ENCODE measurements around the gene SLC46A2. TPM values are rescaled to one million over a fixed set of nuclear protein-coding genes. Genes with fewer than 3 reads are reported as not detected.

SLC46A2 gene
- total and polyA plus RNA-seq, 2 of the 13 experiments (the other 11 are each of a cell fraction or from before 2014, with no cell fraction given): not detected

DNA sequence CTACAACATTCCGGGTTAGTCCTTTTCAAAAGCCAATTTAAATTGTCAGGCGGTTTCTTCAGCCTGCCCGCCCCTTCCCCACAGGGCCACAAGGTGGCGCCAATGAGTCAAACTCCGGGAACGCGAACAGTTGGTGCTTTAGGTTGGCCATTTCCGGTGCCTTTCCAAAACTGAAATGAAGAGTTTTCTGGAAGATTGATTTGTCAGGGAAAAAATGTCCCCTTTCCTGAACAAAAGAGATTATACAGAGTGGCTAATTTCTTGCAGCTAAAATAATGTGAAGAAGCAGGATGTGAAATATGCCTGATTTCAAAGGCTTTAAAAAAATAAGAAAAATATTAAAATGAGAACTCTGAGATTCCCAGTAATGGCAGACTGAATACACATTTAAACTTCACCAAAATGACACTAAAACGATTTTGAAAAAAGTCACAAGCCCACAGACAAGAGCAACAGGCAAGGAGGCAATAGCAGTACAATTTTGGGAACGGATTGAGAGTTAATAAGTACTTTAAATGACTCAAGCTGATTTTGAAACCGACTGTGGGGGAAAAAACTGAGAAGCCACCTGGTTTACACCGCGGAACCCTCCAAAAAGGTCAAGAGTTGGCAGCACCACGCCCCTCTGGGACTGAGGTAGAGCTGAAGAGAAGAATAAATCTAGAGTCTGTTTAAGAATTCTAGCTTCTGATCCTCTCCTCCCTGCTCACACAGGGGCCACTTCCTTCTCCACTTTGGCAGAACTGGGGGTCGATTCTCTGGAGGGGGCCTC is 45.7 kb downstream of the SLC46A2 start (continued):
- TF ChIP-seq, protein P1, sequence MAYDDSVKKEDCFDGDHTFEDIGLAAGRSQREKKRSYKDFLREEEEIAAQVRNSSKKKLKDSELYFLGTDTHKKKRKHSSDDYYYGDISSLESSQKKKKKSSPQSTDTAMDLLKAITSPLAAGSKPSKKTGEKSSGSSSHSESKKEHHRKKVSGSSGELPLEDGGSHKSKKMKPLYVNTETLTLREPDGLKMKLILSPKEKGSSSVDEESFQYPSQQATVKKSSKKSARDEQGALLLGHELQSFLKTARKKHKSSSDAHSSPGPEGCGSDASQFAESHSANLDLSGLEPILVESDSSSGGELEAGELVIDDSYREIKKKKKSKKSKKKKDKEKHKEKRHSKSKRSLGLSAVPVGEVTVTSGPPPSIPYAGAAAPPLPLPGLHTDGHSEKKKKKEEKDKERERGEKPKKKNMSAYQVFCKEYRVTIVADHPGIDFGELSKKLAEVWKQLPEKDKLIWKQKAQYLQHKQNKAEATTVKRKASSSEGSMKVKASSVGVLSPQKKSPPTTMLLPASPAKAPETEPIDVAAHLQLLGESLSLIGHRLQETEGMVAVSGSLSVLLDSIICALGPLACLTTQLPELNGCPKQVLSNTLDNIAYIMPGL (CRISPR knock-in tag; IDR thresholded peaks at IDR 0.05; ENCODE audit: borderline replicate concordance in 1 of 2, low read depth in 1 of 2): peak in 1 of 2 experiments; percentile 65; a peak in 2 of 4 replicates
- TF ChIP-seq SP1 (IDR thresholded peaks at IDR 0.05): no peak
- TF ChIP-seq SP1 (CRISPR knock-in tag; IDR thresholded peaks at IDR 0.05): no peak
- TF ChIP-seq KLF11 (CRISPR knock-in tag; IDR thresholded peaks at IDR 0.05): no peak
- TF ChIP-seq SUZ12 (IDR thresholded peaks at IDR 0.05; ENCODE audit: low read depth, low read length): no peak
- no peak for TF ChIP-seq POLR2AphosphoS2 (IDR thresholded peaks at IDR 0.05; ENCODE audit: low read depth, low read length)
- TF ChIP-seq ELF1 (CRISPR knock-in tag; IDR thresholded peaks at IDR 0.05): peak; percentile 44; the same call in 1 of the 2 replicates
- TF ChIP-seq ZMYM4 (CRISPR knock-in tag; IDR thresholded peaks at IDR 0.05): peak; percentile 54; the same call in 1 of the 2 replicates
- TF ChIP-seq, protein P2, sequence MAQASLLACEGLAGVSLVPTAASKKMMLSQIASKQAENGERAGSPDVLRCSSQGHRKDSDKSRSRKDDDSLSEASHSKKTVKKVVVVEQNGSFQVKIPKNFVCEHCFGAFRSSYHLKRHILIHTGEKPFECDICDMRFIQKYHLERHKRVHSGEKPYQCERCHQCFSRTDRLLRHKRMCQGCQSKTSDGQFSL (CRISPR knock-in tag; IDR thresholded peaks at IDR 0.05): no peak
- TF ChIP-seq, protein P3, sequence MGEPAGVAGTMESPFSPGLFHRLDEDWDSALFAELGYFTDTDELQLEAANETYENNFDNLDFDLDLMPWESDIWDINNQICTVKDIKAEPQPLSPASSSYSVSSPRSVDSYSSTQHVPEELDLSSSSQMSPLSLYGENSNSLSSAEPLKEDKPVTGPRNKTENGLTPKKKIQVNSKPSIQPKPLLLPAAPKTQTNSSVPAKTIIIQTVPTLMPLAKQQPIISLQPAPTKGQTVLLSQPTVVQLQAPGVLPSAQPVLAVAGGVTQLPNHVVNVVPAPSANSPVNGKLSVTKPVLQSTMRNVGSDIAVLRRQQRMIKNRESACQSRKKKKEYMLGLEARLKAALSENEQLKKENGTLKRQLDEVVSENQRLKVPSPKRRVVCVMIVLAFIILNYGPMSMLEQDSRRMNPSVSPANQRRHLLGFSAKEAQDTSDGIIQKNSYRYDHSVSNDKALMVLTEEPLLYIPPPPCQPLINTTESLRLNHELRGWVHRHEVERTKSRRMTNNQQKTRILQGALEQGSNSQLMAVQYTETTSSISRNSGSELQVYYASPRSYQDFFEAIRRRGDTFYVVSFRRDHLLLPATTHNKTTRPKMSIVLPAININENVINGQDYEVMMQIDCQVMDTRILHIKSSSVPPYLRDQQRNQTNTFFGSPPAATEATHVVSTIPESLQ (CRISPR knock-in tag; conservative IDR thresholded peaks at IDR 0.05): no peak
- TF ChIP-seq MXI1 (IDR thresholded peaks at IDR 0.05; ENCODE audit: borderline replicate concordance, low read depth, low read length): no peak
- no peak for TF ChIP-seq ZNF333 (CRISPR knock-in tag; IDR thresholded peaks at IDR 0.05; ENCODE audit: borderline replicate concordance)
- TF ChIP-seq, protein P4, sequence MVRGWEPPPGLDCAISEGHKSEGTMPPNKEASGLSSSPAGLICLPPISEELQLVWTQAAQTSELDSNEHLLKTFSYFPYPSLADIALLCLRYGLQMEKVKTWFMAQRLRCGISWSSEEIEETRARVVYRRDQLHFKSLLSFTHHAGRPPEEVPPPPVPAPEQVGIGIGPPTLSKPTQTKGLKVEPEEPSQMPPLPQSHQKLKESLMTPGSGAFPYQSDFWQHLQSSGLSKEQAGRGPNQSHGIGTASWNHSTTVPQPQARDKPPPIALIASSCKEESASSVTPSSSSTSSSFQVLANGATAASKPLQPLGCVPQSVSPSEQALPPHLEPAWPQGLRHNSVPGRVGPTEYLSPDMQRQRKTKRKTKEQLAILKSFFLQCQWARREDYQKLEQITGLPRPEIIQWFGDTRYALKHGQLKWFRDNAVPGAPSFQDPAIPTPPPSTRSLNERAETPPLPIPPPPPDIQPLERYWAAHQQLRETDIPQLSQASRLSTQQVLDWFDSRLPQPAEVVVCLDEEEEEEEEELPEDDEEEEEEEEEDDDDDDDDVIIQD (CRISPR knock-in tag; IDR thresholded peaks at IDR 0.05; ENCODE audit: low read depth): peak; percentile 73
- TF ChIP-seq, protein P5, sequence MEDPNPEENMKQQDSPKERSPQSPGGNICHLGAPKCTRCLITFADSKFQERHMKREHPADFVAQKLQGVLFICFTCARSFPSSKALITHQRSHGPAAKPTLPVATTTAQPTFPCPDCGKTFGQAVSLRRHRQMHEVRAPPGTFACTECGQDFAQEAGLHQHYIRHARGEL (CRISPR knock-in tag; IDR thresholded peaks at IDR 0.05): peak; percentile 92
- TF ChIP-seq ZNF557 (CRISPR knock-in tag; IDR thresholded peaks at IDR 0.05): no peak
- TF ChIP-seq CBFB (CRISPR knock-in tag; IDR thresholded peaks at IDR 0.05): no peak
- no peak for TF ChIP-seq CEBPG (CRISPR knock-in tag; IDR thresholded peaks at IDR 0.05)
- peak; percentile 61; the same call in 1 of the 2 replicates for TF ChIP-seq POGZ (CRISPR knock-in tag; IDR thresholded peaks at IDR 0.05)
